Subcutaneous adipose tissue (tissue), 4 donors: ENCODE results near the gene TTC12. TPM values are rescaled to one million over a fixed set of nuclear protein-coding genes. Genes with fewer than 3 reads are reported as not detected.

Source experiments
- total RNA-seq, 4 donors: library from RNA; depleted of rRNA; stranded (reverse); fragments of >200 nt; gene quantifications; one replicate each; pipeline ENCODE4 v1.1.0, GENCODE V29; 2016
- TF ChIP-seq, protein P1 (sequence below): fragments of 450-650 bp; IDR thresholded peaks from one replicate; pipeline ENCODE4 v1.5.1; 2016; ENCODE audit warnings: low read depth, mild to moderate bottlenecking, control low read depth, antibody characterized with exemption, moderate library complexity

TTC12 gene
- total RNA-seq, 4 donors from 2014 or later, result 10.6 to 17.7 (median 12.2) TPM

DNA sequence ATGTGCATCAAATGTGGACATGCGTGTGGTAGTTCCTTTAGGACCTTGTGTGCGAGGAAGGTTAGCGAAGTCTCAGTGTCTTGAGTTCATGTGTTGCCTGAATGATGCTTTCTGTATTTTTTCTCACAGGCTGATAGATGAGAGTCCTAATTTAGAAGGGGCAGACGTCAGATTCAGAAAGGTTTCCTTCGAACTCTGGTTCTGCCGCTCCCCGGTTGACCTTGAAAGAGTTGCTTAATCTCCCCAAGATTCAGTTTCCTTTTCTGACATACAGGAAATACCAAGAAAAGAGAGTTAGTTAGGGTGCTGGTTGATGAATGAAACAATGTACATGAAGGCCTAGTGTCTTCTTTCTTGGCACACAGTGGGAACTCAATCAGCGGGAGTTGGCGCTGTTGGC, 35.9 kb upstream of the TTC12 start:
- TF ChIP-seq, protein P1, sequence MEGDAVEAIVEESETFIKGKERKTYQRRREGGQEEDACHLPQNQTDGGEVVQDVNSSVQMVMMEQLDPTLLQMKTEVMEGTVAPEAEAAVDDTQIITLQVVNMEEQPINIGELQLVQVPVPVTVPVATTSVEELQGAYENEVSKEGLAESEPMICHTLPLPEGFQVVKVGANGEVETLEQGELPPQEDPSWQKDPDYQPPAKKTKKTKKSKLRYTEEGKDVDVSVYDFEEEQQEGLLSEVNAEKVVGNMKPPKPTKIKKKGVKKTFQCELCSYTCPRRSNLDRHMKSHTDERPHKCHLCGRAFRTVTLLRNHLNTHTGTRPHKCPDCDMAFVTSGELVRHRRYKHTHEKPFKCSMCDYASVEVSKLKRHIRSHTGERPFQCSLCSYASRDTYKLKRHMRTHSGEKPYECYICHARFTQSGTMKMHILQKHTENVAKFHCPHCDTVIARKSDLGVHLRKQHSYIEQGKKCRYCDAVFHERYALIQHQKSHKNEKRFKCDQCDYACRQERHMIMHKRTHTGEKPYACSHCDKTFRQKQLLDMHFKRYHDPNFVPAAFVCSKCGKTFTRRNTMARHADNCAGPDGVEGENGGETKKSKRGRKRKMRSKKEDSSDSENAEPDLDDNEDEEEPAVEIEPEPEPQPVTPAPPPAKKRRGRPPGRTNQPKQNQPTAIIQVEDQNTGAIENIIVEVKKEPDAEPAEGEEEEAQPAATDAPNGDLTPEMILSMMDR, result no peak

DNA sequence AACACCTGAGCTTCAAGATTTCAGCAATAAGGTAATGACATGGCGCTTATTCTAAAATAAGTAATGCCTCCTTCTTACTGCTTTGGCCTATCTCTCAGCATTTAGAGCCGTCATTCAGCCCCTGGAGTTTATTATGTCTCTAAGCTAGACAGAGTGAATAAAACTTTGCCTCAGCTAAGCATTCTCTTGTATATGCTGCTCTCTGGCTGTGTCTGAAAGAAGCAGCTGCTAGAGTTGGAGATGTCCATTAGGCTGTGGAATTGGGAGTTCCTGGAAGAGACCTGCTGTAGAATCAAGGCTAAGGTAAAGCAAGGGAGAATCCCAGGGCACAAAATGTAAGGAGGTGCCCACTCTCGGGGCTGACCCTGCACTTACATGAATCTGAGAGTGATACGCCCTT, 35.5 kb upstream of the TTC12 start:
- TF ChIP-seq, protein P1, result no peak

DNA sequence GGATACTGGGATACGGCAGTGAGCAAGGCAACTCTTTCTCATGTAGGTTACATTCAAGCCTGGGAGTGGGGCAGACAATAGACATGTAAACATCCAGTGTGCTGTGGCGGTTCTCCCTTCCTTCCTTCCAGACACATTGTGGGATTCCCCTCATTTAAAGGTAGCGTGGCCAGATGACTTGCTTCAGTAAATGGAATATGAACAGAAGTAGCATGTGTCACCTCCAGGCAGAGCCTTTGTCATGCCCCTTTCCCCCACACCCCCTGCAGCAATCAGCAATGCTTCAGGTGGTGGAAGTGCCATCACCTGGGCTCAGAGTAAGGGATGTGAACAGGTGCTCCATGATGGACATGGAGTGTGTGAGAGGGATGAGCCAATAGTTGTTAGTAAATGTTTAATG, 34.8 kb upstream of the TTC12 start:
- TF ChIP-seq, protein P1, result no peak

DNA sequence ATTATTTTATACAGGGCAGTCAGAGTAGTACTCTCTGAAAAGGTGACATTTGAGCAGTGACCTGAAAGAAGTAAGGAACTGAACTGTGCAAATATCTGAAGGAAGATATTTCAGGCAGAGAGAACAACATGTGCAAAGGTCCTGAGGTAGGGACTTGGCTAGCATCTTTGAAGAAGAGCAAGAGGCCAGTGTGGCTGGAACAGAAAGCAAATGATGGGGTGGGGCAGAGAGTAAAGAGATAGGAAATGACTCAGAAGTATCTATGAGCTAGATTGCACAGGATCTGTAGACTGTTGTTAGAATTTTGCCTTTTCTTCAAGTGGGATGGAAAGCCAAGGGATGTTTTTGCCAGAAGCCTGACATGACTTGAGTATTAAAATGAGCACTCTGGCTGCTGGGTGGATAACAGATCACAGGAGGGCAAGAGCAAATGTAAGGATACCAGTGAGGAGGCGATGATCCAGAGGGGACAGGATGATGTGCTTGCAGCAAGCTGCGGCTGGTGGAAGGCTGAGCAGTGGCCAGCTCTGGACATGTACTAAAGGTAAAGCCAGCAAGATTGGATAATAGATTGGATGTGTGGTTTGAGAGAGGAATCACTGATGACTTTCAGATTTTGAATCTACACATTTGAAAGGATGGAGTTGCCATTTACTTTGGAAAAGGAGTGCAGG, 33.2 kb upstream of the TTC12 start:
- TF ChIP-seq, protein P1, result no peak

DNA sequence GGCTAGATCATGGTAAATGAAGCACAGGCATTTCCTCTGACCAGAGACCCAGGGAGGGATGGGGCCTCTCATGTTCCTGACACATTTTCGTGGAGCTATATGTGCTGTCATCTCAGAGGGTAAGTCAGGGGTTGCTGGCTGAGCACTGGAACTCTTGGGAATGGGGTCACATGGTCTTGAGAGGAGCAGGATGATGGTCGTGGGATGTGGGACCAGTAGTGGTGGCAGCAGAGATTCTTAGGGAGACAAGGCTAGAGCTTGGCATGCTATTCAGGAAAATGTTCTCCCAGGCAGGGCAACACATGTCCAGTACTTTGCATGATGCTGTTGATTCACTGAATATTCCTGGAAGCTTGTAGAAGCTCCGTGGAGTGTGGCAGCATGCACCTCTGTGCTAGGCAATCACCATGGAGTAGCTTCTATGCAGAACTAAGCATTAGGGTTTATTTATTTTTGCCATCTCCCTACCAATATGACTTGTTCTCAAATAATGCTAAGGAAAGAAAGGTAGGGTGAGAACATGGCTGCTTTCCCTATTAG, 31.4 kb upstream of the TTC12 start:
- TF ChIP-seq, protein P1, result no peak

DNA sequence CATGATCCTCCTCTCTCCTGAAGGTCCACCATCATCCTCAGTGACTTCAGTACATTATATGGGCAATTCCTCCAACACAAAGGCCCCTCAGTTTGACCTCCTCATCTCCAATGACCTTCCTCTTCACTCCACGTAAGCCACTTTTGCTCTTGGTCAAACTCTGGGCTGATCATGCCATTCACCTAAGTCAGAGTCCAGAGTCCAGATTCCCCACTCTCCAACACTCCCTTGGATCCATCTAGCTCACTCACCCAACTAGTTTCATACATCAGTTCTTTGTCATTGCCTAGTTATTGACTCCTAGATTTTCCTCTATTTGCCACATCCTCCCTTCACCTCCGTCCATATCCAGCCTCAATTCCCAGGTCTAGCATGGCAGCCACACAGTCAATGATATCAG, 30.5 kb upstream of the TTC12 start:
- TF ChIP-seq, protein P1, result no peak

DNA sequence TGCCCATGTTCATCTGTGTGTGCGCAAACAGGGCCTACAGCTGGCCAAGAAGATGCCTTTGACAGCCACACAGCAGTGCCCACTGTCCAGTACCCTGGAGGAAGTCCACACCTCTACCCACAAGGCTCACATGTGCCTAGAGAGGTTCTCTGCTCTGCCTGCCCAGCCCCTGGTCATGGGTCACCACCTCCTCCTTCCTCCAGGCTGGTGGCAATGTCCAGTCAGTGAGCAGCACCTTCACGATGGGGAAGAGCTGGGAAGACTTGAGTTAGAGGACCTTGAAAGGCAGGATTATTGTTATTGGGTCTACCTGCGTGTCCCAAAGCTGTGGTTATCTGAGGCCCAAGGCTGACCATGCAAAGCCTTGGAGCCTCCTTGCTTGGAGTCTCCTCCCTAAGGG, 28.4 kb upstream of the TTC12 start:
- TF ChIP-seq, protein P1, result no peak
